Thyroid gland (tissue), 4 donors: ENCODE results near the gene TSPAN32.

Source experiments
- CTCF ChIP-seq, 6 experiments: fragments of 200-600 bp in 3 of 6; fragments of 450-650 bp in 3 of 6; sonication (generic) in 3 of 6; IDR thresholded peaks; one replicate each; pipeline ENCODE4 v1.5.1; 2016 to 2019; ENCODE audit warnings: antibody characterized with exemption in 6 of 6, mild to moderate bottlenecking in 2 of 6, inconsistent platforms in 1 of 6, moderate library complexity in 1 of 6
- POLR2A ChIP-seq, 2 donors: fragments of 450-650 bp; IDR thresholded peaks; one replicate each; pipeline ENCODE4 v1.6.1; 2017; ENCODE audit warnings: antibody characterized with exemption in 2 of 2, mild to moderate bottlenecking in 2 of 2, moderate library complexity in 1 of 2

DNA sequence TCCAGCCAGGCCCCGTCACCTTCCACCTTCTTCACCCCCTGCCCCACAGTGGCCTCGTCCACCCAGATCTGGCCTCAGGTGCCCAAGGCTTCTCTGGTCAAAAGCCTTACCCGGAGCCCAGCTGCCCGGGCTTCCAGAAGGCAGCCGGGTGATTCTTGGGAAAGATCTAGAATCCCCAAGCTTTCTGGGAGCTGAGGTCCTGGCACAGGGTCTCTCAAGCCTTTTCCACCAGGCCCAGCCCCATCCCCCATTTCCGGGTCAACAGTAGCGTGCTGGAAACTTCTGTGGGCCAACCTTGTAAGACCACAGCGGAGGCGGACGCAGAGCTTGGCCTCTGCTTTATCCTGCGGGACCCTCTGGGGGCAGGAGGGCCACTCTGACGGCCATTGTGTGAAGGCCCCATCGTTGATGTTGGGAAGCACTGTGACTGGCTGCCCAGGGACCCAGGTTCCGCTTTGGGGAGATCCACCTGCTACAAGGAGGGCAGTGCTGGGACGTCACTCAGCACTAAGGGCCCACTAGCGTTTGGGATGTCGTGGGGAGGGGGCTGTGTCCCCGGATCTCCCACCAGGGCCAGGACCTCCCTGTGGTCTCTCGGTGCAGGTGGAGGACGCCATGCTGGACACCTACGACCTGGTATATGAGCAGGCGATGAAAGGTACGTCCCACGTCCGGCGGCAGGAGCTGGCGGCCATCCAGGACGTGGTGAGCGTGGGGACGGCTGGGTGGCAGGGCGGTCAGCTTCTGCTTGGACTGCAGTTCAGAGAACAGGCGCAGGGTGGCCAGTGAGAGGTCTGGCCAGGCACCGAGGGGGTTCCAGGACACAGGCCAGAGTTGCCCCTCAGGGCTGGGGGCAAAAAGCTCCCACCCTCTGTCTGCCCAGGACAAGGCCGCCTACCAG is 11.5 kb downstream of the TSPAN32 start:
- TF ChIP-seq CTCF (IDR thresholded peaks at IDR 0.05) (no peak), POLR2A (IDR thresholded peaks at IDR 0.05) (no peak)
